HG03457 (cell line): ENCODE data around the gene ZNF408.
"Not testable (repeated sequence)": the region's sequence is repeated elsewhere in the genome, so short reads cannot be mapped to it uniquely, and the experiment has no call there.

Experiments
- ATAC-seq: cut with Tn5 transposase; IDR thresholded peaks from one replicate; pipeline ENCODE4 v1.9.1; 2021; ENCODE audit warnings: moderate number of reproducible peaks; ENCODE audit not compliant: unreplicated experiment

The ZNF408 gene

GRCh38 chr11:46696212-46696558 lies 4.6 kb upstream of the ZNF408 start:
- no peak for ATAC-seq

GRCh38 chr11:46697303-46697702 lies 3.5 kb upstream of the ZNF408 start:
- no peak for ATAC-seq

- ATAC-seq: no peak
Observed at GRCh38 chr11:46697723-46698122, 3.1 kb upstream of the ZNF408 start.

GRCh38 chr11:46698597-46698996 lies 2.2 kb upstream of the ZNF408 start:
- ATAC-seq: no peak

GRCh38 chr11:46701078-46701654 lies 335 bp downstream of the ZNF408 start:
- ATAC-seq: no peak

- no peak for ATAC-seq
Observed at GRCh38 chr11:46705070-46705688, 4.3 kb downstream of the ZNF408 start.

GRCh38 chr11:46706886-46707285 lies 6.1 kb downstream of the ZNF408 start:
- ATAC-seq: no peak

GRCh38 chr11:46709351-46709750 lies 8.5 kb downstream of the ZNF408 start:
- ATAC-seq: not testable (repeated sequence)

GRCh38 chr11:46710821-46711269 lies 10.0 kb downstream of the ZNF408 start:
- ATAC-seq: no peak

GRCh38 chr11:46711303-46711702 lies 10.5 kb downstream of the ZNF408 start:
- no peak for ATAC-seq

- no peak for ATAC-seq
Observed at GRCh38 chr11:46712874-46713576, 12.2 kb downstream of the ZNF408 start.

GRCh38 chr11:46717825-46718154 lies 17.0 kb downstream of the ZNF408 start:
- not testable (repeated sequence) for ATAC-seq

GRCh38 chr11:46718155-46719019 lies 17.6 kb downstream of the ZNF408 start:
- no peak for ATAC-seq

- ATAC-seq: no peak
Observed at GRCh38 chr11:46719048-46719542, 18.3 kb downstream of the ZNF408 start, which contains the start of gene F2. TSS of gene F2 (plus strand) at chr11:46719213. CDS start at chr11:46719236, 23 bp downstream.

GRCh38 chr11:46719543-46720218 lies 18.9 kb downstream of the ZNF408 start:
- ATAC-seq: no peak

GRCh38 chr11:46721286-46721685 lies 20.5 kb downstream of the ZNF408 start:
- no peak for ATAC-seq

- no peak for ATAC-seq
Observed at GRCh38 chr11:46722566-46723358, 21.9 kb downstream of the ZNF408 start.

- no peak for ATAC-seq
Observed at GRCh38 chr11:46723359-46723680, 22.5 kb downstream of the ZNF408 start.

- ATAC-seq: no peak
Observed at GRCh38 chr11:46724088-46724487, 23.3 kb downstream of the ZNF408 start.
